WTC11 (cell line): ENCODE data around the gene PTPRN2.

Experiments
- JUN ChIP-seq: sonication (generic); formaldehyde crosslinking; IDR thresholded peaks from 2 replicates; pipeline ENCODE4 v1.8.0; 2023; ENCODE audit warnings: mild to moderate bottlenecking, missing genetic modification reagents
- TF ChIP-seq, protein P1 (sequence below): sonication (generic); formaldehyde crosslinking; conservative IDR thresholded peaks from 2 replicates; pipeline ENCODE4 v1.8.1; 2022; ENCODE audit warnings: mild to moderate bottlenecking, missing genetic modification reagents
- TF ChIP-seq, protein P2 (sequence below): sonication (generic); formaldehyde crosslinking; IDR thresholded peaks from 2 replicates; pipeline ENCODE4 v1.8.0; 2023; ENCODE audit warnings: mild to moderate bottlenecking, missing genetic modification reagents

DNA sequence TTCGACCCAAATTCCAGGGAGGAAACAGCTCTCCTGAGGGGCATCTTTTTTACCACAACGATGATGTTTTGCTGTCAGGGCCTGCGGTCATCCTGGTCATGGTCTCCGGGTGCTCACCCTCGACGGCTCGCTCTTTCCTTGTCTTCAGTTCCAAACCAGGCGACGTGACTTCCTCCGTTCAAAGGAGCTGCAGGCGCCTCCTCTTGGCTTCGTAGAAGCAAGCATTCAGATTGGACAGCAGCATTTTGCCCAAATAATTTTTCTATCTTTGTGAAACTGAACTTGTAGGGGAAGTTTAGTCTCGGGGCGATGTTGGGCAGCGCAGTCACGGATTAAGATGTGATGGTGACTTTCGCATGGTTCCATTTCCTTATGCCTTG is 1042.0 kb downstream of the PTPRN2 start:
- TF ChIP-seq, protein P1, sequence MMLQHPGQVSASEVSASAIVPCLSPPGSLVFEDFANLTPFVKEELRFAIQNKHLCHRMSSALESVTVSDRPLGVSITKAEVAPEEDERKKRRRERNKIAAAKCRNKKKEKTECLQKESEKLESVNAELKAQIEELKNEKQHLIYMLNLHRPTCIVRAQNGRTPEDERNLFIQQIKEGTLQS (CRISPR knock-in tag): no peak
- TF ChIP-seq, protein P2, sequence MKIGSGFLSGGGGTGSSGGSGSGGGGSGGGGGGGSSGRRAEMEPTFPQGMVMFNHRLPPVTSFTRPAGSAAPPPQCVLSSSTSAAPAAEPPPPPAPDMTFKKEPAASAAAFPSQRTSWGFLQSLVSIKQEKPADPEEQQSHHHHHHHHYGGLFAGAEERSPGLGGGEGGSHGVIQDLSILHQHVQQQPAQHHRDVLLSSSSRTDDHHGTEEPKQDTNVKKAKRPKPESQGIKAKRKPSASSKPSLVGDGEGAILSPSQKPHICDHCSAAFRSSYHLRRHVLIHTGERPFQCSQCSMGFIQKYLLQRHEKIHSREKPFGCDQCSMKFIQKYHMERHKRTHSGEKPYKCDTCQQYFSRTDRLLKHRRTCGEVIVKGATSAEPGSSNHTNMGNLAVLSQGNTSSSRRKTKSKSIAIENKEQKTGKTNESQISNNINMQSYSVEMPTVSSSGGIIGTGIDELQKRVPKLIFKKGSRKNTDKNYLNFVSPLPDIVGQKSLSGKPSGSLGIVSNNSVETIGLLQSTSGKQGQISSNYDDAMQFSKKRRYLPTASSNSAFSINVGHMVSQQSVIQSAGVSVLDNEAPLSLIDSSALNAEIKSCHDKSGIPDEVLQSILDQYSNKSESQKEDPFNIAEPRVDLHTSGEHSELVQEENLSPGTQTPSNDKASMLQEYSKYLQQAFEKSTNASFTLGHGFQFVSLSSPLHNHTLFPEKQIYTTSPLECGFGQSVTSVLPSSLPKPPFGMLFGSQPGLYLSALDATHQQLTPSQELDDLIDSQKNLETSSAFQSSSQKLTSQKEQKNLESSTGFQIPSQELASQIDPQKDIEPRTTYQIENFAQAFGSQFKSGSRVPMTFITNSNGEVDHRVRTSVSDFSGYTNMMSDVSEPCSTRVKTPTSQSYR (CRISPR knock-in tag): no peak
- TF ChIP-seq JUN: no peak
